HL-60 (cell line): ENCODE results near the gene MYH9.

Experiments
- CTCF ChIP-seq: IDR thresholded peaks from one replicate; pipeline ENCODE4 v1.5.1; 2011; ENCODE audit warnings: low read length, control low read depth, inconsistent platforms; ENCODE audit not compliant: insufficient read depth
- GABPA ChIP-seq: IDR thresholded peaks from 2 replicates; pipeline ENCODE4 v1.6.1; 2012; ENCODE audit warnings: low read depth
- POLR2AphosphoS5 ChIP-seq: IDR thresholded peaks from 2 replicates; pipeline ENCODE4 v1.6.1; 2012; ENCODE audit warnings: low read depth
- TF ChIP-seq, protein P1 (sequence below): IDR thresholded peaks from 2 replicates; pipeline ENCODE4 v1.6.1; 2012; ENCODE audit warnings: low read depth; ENCODE audit not compliant: insufficient replicate concordance

DNA sequence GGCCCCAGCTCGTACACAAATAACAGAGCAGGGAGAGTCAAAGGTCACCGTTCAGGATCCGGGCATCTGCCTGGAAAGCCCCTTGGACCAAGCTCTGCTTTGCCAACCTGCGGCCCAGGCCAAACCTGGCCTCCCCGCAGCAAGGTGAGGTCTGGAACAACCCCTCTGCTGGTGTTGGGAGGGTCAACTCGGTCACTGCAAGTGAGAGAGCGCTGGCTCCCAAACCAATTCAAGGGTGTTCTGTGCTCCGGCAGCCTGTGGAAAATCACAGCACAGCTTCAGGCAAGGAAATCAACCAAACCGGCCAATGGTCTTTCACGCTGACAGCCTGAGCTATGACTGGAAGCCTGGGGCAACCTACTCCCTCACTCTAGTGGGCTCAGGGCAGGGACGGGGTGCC, 63.4 kb downstream of the MYH9 start:
- no peak for TF ChIP-seq CTCF
- TF ChIP-seq, protein P1, sequence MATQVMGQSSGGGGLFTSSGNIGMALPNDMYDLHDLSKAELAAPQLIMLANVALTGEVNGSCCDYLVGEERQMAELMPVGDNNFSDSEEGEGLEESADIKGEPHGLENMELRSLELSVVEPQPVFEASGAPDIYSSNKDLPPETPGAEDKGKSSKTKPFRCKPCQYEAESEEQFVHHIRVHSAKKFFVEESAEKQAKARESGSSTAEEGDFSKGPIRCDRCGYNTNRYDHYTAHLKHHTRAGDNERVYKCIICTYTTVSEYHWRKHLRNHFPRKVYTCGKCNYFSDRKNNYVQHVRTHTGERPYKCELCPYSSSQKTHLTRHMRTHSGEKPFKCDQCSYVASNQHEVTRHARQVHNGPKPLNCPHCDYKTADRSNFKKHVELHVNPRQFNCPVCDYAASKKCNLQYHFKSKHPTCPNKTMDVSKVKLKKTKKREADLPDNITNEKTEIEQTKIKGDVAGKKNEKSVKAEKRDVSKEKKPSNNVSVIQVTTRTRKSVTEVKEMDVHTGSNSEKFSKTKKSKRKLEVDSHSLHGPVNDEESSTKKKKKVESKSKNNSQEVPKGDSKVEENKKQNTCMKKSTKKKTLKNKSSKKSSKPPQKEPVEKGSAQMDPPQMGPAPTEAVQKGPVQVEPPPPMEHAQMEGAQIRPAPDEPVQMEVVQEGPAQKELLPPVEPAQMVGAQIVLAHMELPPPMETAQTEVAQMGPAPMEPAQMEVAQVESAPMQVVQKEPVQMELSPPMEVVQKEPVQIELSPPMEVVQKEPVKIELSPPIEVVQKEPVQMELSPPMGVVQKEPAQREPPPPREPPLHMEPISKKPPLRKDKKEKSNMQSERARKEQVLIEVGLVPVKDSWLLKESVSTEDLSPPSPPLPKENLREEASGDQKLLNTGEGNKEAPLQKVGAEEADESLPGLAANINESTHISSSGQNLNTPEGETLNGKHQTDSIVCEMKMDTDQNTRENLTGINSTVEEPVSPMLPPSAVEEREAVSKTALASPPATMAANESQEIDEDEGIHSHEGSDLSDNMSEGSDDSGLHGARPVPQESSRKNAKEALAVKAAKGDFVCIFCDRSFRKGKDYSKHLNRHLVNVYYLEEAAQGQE = no peak
- TF ChIP-seq POLR2AphosphoS5 = no peak
- no peak for TF ChIP-seq GABPA
